ENCODE measurements around the gene TMED6. TPM values are rescaled to one million over a fixed set of nuclear protein-coding genes. Genes with fewer than 3 reads are reported as not detected.
A peak's percentile ranks its signal among the peaks of the same experiment; 100 is the strongest.

The TMED6 gene
- polyA plus RNA-seq, 6 donors from 2014 or later: 0.44 TPM; not detected in 5

GRCh38 chr16:69316595-69317034, 35.0 kb downstream of the TMED6 start:
- H3K4me1 Mint-ChIP-seq: peaks cover 22 to 28% (median 27%) of the 10 kb centered on the region in 3 donors
- DNase-seq: no peak
- H3K27ac Mint-ChIP-seq: no peak overlapping the region

GRCh38 chr16:69315486-69316311, 35.9 kb downstream of the TMED6 start:
- Mint-ChIP-seq H3K4me1 (peaks cover 20 to 27% (median 21%) of the 10 kb centered on the region in 3 donors), H3K27me3 (no peaks in the 10 kb centered on the region), H3K4me3 (no peak overlapping the region), H3K9me3 (no peaks in the 10 kb centered on the region), H3K27ac (no peak overlapping the region), H3K36me3 (peaks cover 0 to 8% of the 10 kb centered on the region in 2 donors)
- no peak for ATAC-seq (ENCODE audit: low read depth in 2 of 2)
- DNase-seq: no peak

More at GRCh38 chr16:69316595-69317034, 35.0 kb downstream of the TMED6 start:
- no peaks in the 10 kb centered on the region for H3K9me3 Mint-ChIP-seq
- H3K27me3 Mint-ChIP-seq: no peaks in the 10 kb centered on the region
- no peak for ATAC-seq (ENCODE audit: low read depth in 2 of 2)
- H3K36me3 Mint-ChIP-seq: peaks cover 0 to 8% of the 10 kb centered on the region in 2 donors
- H3K4me3 Mint-ChIP-seq: no peak overlapping the region

GRCh38 chr16:69314534-69314933, 37.1 kb downstream of the TMED6 start:
- Mint-ChIP-seq H3K9me3 (no peaks in the 10 kb centered on the region), H3K4me3 (peak overlapping the region in 1 of 8 donors; percentile 88), H3K4me1 (peaks cover 18 to 32% (median 25%) of the 10 kb centered on the region in 3 donors), H3K27ac (no peak overlapping the region), H3K27me3 (no peaks in the 10 kb centered on the region), H3K36me3 (peaks cover 0 to 4% of the 10 kb centered on the region in 2 donors)
- ATAC-seq (ENCODE audit: low read depth in 2 of 2) (no peak), DNase-seq (no peak)

GRCh38 chr16:69313469-69313868, 38.1 kb downstream of the TMED6 start:
- H3K27me3 Mint-ChIP-seq: no peaks in the 10 kb centered on the region
- H3K4me1 Mint-ChIP-seq: peaks cover 15 to 32% (median 25%) of the 10 kb centered on the region in 3 donors
- DNase-seq (no peak), ATAC-seq (ENCODE audit: low read depth in 2 of 2) (no peak)
- no peaks in the 10 kb centered on the region for H3K9me3 Mint-ChIP-seq
- H3K27ac Mint-ChIP-seq: peak overlapping the region in 2 of 6 donors; percentile 62 to 84
- H3K4me3 Mint-ChIP-seq: peak overlapping the region; percentile 22 to 88 (median 66)
- no peaks in the 10 kb centered on the region for H3K36me3 Mint-ChIP-seq

GRCh38 chr16:69311533-69312387, 39.8 kb downstream of the TMED6 start:
- DNase-seq (no peak), ATAC-seq (ENCODE audit: low read depth in 2 of 2) (peak; percentile 42 to 46)
- Mint-ChIP-seq H3K27ac (peak overlapping the region; percentile 79 to 98 (median 96)), H3K27me3 (no peaks in the 10 kb centered on the region), H3K4me3 (peak overlapping the region; percentile 90 to 100 (median 98)), H3K36me3 (no peaks in the 10 kb centered on the region), H3K4me1 (peaks cover 15 to 32% (median 25%) of the 10 kb centered on the region in 3 donors), H3K9me3 (no peaks in the 10 kb centered on the region)

- Mint-ChIP-seq H3K27me3 (no peaks in the 10 kb centered on the region), H3K4me1 (peaks cover 15 to 31% (median 22%) of the 10 kb centered on the region in 3 donors), H3K36me3 (no peaks in the 10 kb centered on the region), H3K9me3 (no peaks in the 10 kb centered on the region), H3K27ac (peak within 1 kb of the TSS; percentile 79 to 98 (median 96)), H3K4me3 (peak within 1 kb of the TSS; percentile 90 to 100 (median 98))
- ATAC-seq (ENCODE audit: low read depth in 2 of 2) (peak; percentile 88 to 95), DNase-seq (peak; percentile 98)
These were observed 40.7 kb downstream of the TMED6 start, which contains the start of gene VPS4A for GRCh38 chr16:69310653-69311532. Gene VPS4A, plus strand, starts transcription at chr16:69311350. Its CDS starts 162 bp downstream, at chr16:69311512.

- ATAC-seq (ENCODE audit: low read depth in 2 of 2) (no peak), DNase-seq (no peak)
- no peaks in the 10 kb centered on the region for H3K36me3 Mint-ChIP-seq
- H3K27me3 Mint-ChIP-seq: no peaks in the 10 kb centered on the region
- peak overlapping the region in 2 of 8 donors; percentile 44 to 52 for H3K4me3 Mint-ChIP-seq
- H3K9me3 Mint-ChIP-seq: no peaks in the 10 kb centered on the region
- peak overlapping the region in 1 of 6 donors; percentile 97 for H3K27ac Mint-ChIP-seq
- peaks cover 15 to 25% (median 21%) of the 10 kb centered on the region in 3 donors for H3K4me1 Mint-ChIP-seq
These were observed 42.3 kb downstream of the TMED6 start for GRCh38 chr16:69309316-69309715.

- DNase-seq: no peak
- Mint-ChIP-seq H3K4me1 (peaks cover 7 to 15% (median 14%) of the 10 kb centered on the region in 3 donors), H3K27ac (no peak overlapping the region), H3K27me3 (no peaks in the 10 kb centered on the region), H3K9me3 (no peaks in the 10 kb centered on the region), H3K36me3 (no peaks in the 10 kb centered on the region), H3K4me3 (peak overlapping the region in 1 of 8 donors; percentile 41)
- ATAC-seq (ENCODE audit: low read depth in 2 of 2): no peak
These were observed 43.7 kb downstream of the TMED6 start for GRCh38 chr16:69307856-69308255.

GRCh38 chr16:69307091-69307490, 44.5 kb downstream of the TMED6 start:
- Mint-ChIP-seq H3K4me3 (no peak overlapping the region), H3K27ac (no peak overlapping the region), H3K36me3 (no peaks in the 10 kb centered on the region), H3K9me3 (no peaks in the 10 kb centered on the region), H3K27me3 (no peaks in the 10 kb centered on the region), H3K4me1 (peaks cover 8 to 14% (median 11%) of the 10 kb centered on the region in 3 donors)
- DNase-seq: no peak
- no peak for ATAC-seq (ENCODE audit: low read depth in 2 of 2)

- no peak overlapping the region for H3K4me3 Mint-ChIP-seq
- no peak overlapping the region for H3K27ac Mint-ChIP-seq
- DNase-seq: no peak
- peaks cover 0 to 3% of the 10 kb centered on the region in 2 donors for H3K36me3 Mint-ChIP-seq
- no peaks in the 10 kb centered on the region for H3K9me3 Mint-ChIP-seq
- peaks cover 4 to 10% (median 5%) of the 10 kb centered on the region in 3 donors for H3K4me1 Mint-ChIP-seq
- no peaks in the 10 kb centered on the region for H3K27me3 Mint-ChIP-seq
- ATAC-seq (ENCODE audit: low read depth in 2 of 2): no peak
These were observed 45.6 kb downstream of the TMED6 start for GRCh38 chr16:69306031-69306430.

GRCh38 chr16:69302301-69302700, 49.3 kb downstream of the TMED6 start:
- Mint-ChIP-seq H3K27me3 (no peaks in the 10 kb centered on the region), H3K9me3 (no peaks in the 10 kb centered on the region), H3K36me3 (peaks cover 0 to 3% of the 10 kb centered on the region in 2 donors), H3K4me3 (no peak overlapping the region), H3K27ac (no peak overlapping the region), H3K4me1 (peaks cover 0 to 4% (median 2%) of the 10 kb centered on the region in 3 donors)
- no peak for DNase-seq
- no peak for ATAC-seq (ENCODE audit: low read depth in 2 of 2)

GRCh38 chr16:69301861-69302260, 49.7 kb downstream of the TMED6 start:
- Mint-ChIP-seq H3K36me3 (peaks cover 0 to 3% of the 10 kb centered on the region in 2 donors), H3K4me3 (no peak overlapping the region), H3K4me1 (peaks cover 0 to 4% (median 2%) of the 10 kb centered on the region in 3 donors), H3K27me3 (no peaks in the 10 kb centered on the region), H3K27ac (no peak overlapping the region), H3K9me3 (no peaks in the 10 kb centered on the region)
- ATAC-seq (ENCODE audit: low read depth in 2 of 2) (no peak), DNase-seq (no peak)

Measured in naive B cell (primary cell).